Measurements from ENCODE around the gene DDX6. TPM values are rescaled to one million over a fixed set of nuclear protein-coding genes. Genes with fewer than 3 reads are reported as not detected.
"Not testable (repeated sequence)": the region's sequence is repeated elsewhere in the genome, so short reads cannot be mapped to it uniquely, and the experiment has no call there.

DDX6 gene
- total RNA-seq, 4 donors from 2014 or later, result 110 to 178 (median 142) TPM

DNA sequence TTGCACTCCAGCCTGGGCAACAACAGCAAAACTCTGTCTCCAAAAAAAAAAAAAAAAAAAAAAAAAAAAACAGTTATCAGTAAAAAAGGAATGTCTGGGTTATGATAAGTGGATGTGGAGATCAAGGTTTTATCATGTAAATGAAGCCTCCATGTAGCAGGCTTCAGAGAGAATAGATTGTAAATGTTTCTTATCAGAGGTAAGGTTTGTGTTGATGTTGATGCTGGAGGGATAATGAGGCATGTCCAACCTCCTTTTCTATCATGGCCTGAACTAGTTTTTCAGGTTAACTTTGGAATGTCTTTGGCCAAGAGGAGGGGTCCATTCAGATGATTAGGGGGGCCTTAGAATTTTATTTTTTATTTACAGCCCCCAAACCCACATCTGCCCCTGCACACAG lies 76.1 kb downstream of the DDX6 start:
- intact Hi-C loops (cut with DNase I), result no loop called here
- Histone ChIP-seq H3K36me3 (no peaks in the 10 kb centered on the region), H3K27me3 (no peaks in the 10 kb centered on the region), H3K9me3 (no peaks in the 10 kb centered on the region), H3K4me1 (peaks cover 13 to 16% of the 10 kb centered on the region in 2 donors), H3K4me3 (replicated peaks in 1 of 3) (no peak overlapping the region), H3K27ac (peak overlapping the region; percentile 78 to 81 (median 78))
- DNase-seq, result no peak
- TF ChIP-seq POLR2A (IDR thresholded peaks at IDR 0.05), result no peak
- TF ChIP-seq, protein P1, sequence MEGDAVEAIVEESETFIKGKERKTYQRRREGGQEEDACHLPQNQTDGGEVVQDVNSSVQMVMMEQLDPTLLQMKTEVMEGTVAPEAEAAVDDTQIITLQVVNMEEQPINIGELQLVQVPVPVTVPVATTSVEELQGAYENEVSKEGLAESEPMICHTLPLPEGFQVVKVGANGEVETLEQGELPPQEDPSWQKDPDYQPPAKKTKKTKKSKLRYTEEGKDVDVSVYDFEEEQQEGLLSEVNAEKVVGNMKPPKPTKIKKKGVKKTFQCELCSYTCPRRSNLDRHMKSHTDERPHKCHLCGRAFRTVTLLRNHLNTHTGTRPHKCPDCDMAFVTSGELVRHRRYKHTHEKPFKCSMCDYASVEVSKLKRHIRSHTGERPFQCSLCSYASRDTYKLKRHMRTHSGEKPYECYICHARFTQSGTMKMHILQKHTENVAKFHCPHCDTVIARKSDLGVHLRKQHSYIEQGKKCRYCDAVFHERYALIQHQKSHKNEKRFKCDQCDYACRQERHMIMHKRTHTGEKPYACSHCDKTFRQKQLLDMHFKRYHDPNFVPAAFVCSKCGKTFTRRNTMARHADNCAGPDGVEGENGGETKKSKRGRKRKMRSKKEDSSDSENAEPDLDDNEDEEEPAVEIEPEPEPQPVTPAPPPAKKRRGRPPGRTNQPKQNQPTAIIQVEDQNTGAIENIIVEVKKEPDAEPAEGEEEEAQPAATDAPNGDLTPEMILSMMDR (IDR thresholded peaks at IDR 0.05), result no peak

DNA sequence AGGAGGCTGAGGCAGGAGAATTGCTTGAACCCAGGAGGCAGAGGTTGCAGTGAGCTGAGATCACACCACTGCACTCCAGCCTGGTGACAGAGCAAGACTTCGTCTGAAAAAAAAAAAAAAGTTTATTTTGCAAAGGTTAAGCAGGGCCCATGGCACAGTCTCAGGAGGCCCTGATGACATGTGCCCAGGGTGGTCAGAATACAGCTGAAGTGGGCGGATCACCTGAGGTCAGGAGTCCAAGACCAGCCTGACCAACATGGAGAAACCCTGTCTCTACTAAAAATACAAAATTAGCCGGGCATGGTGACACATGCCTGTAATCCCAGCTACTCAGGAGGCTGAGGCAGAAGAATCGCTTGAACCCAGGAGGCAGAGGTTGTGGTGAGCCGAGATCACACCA lies 76.5 kb downstream of the DDX6 start:
- Histone ChIP-seq H3K4me1 (peaks cover 13 to 16% of the 10 kb centered on the region in 2 donors), H3K27ac (peak overlapping the region; percentile 10 to 78 (median 11))
- DNase-seq, result peak; percentile 40 to 42
- H3K36me3 ChIP-seq; H3K27me3 ChIP-seq; intact Hi-C loops (cut with DNase I); H3K9me3 ChIP-seq; H3K4me3 ChIP-seq (replicated peaks in 1 of 3): not testable (repeated sequence)
- WGBS, 2 donors, result 67 to 74% methylated on average over 5 of the region's 5 CpGs

DNA sequence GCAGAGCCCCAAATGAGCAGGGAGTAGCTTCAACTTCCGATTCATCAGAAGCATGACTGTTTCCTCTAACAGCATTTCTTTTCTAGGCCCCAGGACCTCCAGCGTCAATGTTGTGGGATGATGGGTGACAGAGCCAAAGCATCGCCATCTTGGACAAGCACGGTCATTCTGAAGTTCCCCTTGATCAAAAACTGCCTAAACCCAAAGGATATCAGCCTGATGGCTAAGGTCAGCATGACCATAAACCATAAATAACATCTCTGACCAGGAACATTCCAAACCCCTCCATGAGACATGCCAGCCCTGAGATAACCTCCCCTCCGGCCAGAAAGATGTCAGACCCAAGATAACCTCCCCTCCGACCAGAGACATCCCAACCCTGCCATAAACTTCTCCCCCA lies 82.7 kb downstream of the DDX6 start:
- TF ChIP-seq, protein P1 (IDR thresholded peaks at IDR 0.05), result no peak
- no peak for TF ChIP-seq POLR2A (IDR thresholded peaks at IDR 0.05)
- Histone ChIP-seq H3K27ac (no peak overlapping the region), H3K4me3 (replicated peaks in 1 of 3) (no peak overlapping the region), H3K27me3 (no peaks in the 10 kb centered on the region), H3K36me3 (no peaks in the 10 kb centered on the region), H3K4me1 (no peaks in the 10 kb centered on the region), H3K9me3 (no peaks in the 10 kb centered on the region)
- intact Hi-C loops (cut with DNase I), result no loop called here
- no peak for DNase-seq
- WGBS, 2 donors, result 80 to 91% methylated on average over 6 of the region's 6 CpGs

DNA sequence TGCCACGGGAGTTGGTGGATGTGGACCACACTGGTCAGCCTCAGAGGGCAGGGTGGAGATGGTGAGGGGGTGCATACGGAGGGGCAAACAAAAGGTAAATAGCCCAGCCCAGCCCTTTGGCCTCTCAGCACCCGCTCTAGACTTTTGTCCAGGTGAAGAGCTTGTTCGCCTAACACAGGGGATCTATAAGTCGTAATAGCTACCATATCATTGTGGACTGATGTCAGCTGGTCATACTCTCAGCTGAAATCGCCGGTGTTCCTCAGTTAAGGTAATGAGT lies 84.5 kb downstream of the DDX6 start:
- TF ChIP-seq, protein P1 (IDR thresholded peaks at IDR 0.05), result no peak
- no peak for TF ChIP-seq POLR2A (IDR thresholded peaks at IDR 0.05)
- 92 to 95% methylated on average over 7 of the region's 7 CpGs for WGBS, 2 donors
- no peak for DNase-seq
- H3K9me3 ChIP-seq, result no peaks in the 10 kb centered on the region
- H3K4me1 ChIP-seq, result no peaks in the 10 kb centered on the region
- H3K36me3 ChIP-seq, result no peaks in the 10 kb centered on the region
- no peak overlapping the region for H3K4me3 ChIP-seq (replicated peaks in 1 of 3)
- H3K27ac ChIP-seq, result no peak overlapping the region
- intact Hi-C loops (cut with DNase I), result no loop called here
- H3K27me3 ChIP-seq, result no peaks in the 10 kb centered on the region

DNA sequence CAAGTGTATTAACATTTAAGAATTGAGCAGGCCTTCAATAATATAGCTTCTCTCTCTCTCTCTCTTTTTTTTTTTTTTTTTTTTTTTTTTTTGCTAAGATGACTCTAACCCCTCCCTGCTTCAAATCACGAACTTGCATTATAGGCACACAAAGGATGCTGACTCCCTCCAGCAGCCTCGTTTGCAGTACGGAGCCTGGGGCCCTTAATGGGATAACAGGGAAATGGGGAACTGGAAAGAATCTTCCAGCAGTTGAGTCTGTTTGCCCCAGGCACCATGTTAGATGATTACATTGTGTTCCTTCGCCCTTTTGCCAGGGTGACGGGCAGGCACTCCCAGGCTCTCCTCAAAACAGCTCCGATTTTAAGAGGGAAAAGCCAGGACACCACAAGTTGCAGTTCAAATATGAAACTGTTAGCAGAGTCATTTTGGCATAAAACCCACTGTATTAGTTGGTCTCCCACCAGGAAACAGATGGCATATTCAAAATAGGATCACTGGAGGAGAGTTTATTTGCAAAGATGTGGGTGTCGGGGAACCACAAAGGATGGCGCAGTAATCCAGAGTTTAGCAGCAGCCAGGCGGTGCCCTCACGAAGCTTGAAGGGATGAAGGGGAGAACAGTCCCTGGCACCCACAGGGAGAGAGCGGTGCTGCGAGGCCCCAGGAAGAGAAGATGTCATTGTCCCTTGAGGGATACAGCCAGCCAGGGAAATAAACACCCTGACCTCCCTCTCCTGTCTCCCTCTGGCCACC lies 85.0 kb downstream of the DDX6 start:
- Histone ChIP-seq H3K27ac (no peak overlapping the region), H3K4me3 (replicated peaks in 1 of 3) (no peak overlapping the region), H3K9me3 (no peaks in the 10 kb centered on the region), H3K27me3 (no peaks in the 10 kb centered on the region), H3K36me3 (no peaks in the 10 kb centered on the region), H3K4me1 (no peaks in the 10 kb centered on the region)
- 76 to 78% methylated on average over 12 of the region's 12 CpGs for WGBS, 2 donors
- TF ChIP-seq, protein P1 (IDR thresholded peaks at IDR 0.05), result no peak
- no peak for TF ChIP-seq POLR2A (IDR thresholded peaks at IDR 0.05)
- no peak for DNase-seq
- intact Hi-C loops (cut with DNase I), result no loop called here

Measured in thyroid gland (tissue), 4 donors.